Kasumi-1 (cell line): Measurements from ENCODE around the gene RIBC1.
"Not testable (repeated sequence)": the region's sequence is repeated elsewhere in the genome, so short reads cannot be mapped to it uniquely, and the experiment has no call there.

Experiments
- DNase-seq, 2 experiments: peaks; one replicate each; lab custom pipeline; 2025; lab: John Stamatoyannopoulos, UW

Gene RIBC1

DNA sequence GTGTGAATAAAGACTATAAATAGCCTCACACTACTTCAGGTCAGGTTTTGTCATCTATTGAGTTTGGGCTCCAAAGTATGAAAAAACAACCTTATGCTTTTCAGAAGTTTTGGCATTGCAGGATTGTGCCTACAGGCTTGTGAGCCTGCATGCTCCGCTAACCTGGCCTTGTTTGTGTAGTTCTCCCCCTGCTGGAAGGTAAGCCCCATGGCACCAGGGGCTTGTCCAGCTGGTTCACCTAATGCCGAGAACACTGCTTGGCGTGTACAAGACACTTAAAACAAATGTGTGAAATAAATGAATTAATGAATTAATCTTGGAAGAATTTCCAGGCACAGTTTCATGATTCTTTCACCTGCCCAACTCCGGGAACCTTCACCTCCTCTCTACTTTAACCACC, 13.3 kb downstream of the RIBC1 start:
- peak; percentile 49 to 72 for DNase-seq

DNA sequence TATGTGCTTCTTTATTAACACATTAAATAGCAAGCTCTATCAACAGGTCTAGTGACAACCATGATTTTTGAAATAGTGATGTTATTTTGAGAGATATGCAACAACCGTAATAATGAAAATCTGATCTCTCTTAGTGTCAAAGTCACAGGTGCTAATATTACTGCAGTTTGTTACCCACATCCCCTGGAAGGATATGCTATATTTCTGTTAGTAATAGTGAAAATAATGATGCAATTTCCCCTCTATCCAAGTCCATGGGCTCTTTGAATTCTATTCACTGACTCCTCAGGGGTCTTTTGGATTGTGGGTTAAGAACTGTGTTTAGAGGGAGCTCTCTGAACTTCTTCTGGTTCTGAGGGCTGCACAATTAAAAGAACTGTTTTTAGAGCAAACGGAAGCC, 14.5 kb downstream of the RIBC1 start:
- DNase-seq: no peak

DNA sequence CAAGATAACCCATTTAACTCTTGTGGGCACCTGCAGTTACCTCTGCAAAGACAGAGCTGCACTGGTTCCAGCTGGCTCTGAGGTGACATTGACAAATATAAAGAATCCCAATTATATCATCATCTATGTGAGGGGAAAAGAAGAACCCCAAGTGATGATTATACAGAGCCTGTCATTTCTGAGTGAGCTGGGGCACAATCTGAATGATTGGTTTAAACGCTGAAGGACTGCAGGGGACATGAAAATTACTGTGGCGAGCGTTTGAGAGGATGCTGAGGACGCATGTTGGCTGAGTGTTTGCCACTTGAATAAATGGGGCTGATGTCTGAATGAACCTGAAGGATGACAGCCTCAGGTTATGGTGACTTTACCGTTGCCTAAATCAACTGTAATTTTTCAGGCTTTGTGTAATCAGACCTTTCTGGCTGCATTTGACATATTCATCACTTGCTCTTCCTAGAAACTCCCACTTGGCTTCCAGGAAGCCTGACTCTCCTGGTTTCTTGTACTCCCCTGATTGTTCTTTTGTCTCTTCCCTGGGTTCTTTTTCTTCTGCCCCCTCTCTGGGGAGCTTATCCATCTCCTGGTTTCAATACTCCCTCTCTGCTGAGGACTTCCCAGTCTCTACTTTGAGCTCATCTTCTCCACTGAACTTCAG, 15.6 kb downstream of the RIBC1 start:
- DNase-seq: no peak

DNA sequence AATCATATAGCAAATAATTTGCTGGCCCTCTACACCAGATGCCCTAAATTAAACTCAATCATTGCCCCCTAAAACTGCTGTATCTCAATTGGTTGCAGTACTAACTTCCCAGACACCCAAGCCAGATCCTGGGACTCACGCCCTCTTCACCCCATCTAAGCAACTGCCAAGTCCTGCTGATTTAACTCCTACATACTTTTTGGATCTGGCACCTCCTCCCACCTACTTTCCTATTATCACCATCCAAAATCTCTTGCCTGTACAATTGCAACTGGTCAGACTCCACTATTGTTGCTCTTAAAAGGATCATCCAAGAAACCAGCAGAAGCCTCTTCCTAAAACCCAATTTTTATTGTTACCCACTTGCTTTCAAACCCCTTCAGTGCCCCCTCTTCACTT, 16.2 kb downstream of the RIBC1 start:
- DNase-seq: no peak

DNA sequence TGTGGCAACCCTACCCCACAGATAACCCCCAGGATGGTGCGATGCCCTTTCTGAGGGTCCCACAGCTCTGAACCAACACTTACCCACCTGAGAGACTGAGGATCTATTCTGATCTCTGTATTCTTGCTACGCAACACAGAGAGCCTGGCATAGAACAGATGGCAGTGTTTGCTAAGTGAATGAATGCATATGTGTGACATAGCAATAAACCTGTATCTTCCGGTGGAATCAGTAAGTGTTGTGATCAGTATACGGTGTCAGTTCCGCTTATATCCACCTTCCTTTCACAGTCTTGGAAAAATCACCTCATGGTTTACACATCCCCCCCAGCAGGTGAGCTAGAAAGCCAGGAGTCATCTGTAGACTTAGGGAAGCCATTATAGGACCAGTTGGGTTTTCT, 17.4 kb downstream of the RIBC1 start:
- no peak for DNase-seq

DNA sequence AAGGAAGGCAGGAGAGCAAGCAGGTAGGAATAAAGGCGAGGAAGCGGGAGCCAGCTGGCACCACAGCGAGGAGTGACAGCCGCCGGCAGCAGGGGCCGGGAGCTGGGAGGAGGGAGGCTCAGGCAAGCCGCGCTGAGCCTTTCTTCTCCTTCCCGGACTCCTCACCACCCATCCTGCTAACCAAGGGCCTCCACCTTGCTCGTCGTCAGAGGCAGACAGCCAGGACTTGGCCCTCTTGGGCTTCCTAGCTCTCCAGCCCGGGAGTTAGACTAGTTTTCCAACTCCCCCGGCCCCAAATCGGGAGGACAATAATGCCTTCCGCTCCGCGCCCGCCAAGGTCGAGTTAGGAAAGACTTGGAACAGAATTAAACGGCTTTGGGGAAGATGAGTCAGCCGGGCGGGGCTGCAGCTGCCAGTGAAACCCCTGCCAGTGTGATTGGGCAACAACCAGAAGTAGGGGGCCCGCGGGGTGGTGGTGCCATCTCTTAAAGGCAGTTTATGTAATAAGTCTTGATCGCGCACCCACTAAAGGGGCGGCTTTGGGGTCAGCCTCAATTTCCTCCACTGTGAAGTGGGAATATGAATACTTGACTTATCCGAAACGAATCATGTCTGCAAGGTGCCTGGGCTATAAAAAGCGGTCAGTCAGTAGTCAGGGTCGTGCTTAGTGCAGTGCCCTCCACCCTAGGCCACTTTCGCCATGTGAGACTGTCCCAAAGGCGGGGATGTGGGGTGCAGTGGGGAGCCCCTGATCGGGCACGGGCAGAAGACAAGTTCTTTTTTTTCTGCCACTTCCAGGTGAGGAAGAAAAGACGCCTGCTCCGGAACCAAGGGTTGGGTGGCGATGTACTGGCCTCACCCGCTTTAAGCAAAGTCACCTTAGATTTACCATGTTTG, 18.2 kb downstream of the RIBC1 start:
- peak; percentile 47 to 53 for DNase-seq

DNA sequence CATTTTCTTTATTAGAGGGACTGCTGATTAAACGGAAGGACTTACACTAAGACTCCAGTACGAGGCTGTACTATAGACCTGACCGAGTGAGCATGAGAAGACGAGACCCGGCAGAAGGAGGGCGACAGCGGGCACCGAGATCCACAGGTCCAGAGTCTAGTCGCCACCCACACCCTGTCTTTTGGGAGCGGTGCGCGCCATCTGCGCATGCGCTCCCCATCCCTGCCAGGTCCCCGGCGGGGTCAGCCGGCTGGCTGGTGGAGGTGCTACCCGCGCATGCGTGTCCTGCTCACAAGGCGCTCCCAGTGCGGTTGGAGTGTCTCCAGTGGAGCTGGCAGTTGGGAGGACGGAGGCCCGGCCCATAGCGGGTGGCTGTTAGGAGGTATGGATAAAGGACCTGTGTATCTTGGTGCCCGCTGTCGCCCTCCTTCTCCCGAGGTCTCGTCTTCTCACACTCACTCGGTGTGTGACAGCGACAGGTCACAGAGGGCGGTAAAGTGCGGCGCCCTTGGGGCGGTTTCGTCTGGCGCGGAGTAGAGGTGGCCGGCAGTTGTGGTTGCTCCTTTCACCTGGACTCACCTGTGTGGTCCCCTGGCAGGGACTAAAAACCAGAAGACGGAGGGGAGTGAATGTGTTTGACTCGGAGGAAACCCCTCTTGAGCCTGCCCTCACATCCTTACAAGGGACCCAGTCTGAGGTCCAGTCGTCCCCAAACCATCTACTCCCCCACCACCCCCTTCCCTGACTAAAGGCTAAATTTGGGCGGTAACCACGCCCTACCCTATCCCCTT, 19.1 kb downstream of the RIBC1 start:
- DNase-seq: peak; percentile 24 to 38

DNA sequence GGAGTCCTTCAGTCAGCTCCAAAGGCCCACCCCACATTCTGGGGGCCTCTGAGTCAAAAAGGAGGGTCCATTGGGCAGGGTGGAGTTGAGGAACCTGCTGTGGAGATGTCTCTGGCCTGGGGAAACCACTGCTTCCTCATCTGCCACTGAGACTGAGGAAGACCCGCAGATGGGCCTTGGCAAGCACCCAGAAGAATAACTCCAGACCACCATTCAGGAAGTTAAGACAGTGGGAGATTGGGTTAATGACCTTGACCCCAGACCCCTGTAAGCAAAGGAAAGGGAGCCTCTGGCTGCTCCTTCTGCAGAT, 19.6 kb downstream of the RIBC1 start:
- DNase-seq: peak; percentile 41 to 43

DNA sequence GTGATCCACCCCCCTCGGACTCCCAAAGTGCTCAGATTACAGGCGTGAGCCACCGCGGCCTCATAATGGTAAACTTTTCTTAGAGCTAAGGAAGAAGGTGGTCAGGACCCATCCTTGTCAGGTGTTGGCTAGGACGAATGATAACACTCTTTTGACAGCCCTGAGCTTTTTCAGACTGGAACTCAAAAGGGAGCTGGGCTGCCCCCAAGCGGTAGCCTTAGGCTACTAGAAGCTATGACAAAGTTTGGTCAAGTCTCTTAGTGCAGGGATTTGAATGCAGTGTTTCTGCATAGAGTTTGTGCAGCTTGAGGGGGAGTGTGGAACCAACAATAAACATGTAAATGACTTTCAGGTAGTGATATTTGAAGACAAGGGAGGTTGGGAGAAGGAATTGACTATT, 23.3 kb downstream of the RIBC1 start:
- DNase-seq: peak; percentile 36 to 49

DNA sequence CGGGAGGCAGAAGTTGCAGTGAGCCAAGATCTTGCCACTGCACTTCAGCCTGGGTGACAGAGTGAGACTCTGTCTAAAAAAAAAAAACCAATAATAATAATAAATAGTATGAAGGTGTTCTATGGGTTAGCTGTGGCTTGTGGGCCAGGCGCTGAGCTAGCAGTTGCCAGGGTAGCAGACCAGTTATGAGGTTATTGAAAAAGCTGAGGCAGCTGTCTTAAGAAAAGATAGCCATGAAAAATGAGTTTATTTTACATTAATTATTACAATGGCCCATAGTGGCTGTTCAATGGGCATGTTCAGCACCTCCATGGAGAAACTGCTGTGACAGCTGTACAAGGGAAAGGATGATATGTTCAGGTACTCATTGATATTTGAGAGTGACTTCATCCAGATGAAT, 24.8 kb downstream of the RIBC1 start:
- DNase-seq: no peak

DNA sequence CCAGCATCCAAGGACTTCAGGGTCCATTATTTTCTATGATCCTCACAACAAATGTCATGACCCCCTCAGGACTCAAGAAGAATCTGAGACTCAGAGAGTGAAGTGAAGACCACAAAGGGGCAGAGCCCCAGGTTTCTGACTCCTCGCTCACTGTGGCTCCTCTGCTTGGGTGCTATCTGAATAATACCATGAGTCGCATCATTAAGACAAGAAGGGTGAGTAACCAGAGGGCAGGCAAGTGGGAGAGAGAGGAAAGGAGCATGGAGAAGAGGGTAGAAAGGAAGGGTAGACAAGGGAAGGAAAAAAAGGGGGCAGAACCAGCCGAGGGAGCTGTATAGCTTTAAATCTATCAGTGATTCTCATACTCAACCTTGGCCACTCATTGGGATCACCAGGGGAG, 27.0 kb downstream of the RIBC1 start:
- no peak for DNase-seq

DNA sequence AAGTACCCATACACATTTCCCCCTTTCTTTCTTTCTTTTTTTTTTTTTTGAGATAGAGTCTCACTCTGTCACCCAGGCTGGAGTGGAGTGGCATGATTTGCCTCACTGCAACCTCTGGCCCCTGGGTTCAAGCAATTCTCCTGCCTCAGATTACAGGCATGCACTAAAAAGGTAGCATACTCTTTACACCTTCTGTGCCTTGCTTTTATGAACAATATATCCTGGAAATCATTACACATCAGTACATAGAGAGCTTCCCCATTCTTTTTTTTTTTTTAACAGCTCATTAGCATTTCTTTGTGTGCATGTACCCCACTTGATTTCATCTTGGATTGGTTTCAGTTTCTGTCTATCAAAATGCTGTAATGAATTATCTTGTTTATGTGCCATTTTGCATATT, 30.1 kb downstream of the RIBC1 start:
- no peak for DNase-seq

DNA sequence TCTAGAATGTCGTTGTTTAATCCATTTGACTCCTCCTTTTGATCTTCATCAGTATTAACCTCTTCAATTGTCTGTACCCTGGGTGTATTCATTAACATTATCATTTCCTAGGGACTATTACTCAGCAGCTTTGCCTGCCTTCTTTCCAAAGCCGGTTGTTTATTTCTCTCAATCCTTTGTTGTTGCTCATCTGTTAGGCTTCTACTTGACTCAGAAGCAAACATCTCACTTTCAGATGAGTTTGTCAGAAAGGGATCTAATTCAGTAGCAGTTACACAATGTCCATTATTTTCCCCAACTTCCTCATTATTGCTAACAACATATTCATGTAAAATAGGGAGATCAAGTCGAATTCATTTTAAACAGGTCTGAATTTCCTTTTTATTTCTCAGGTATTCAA, 33.6 kb downstream of the RIBC1 start:
- no peak for DNase-seq

DNA sequence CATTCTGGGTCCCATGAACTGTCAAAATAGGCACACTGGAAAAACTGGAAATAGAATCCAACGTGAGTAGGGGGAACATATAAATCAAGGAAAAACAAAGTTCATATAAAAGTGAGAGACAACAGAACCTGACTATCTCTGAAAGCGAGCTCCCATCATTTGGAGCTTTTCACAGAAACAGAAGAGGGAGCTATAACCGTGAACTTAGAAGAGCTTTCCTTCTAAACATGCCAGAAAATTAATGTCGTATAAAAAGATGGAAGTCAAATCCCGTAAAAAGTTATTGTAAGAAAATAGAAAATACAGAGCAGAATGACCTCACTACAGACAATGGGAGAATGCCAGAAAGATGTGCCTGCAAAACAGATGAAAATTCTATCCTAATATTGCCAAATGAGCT, 35.4 kb downstream of the RIBC1 start:
- peak; percentile 2 to 27 for DNase-seq

DNA sequence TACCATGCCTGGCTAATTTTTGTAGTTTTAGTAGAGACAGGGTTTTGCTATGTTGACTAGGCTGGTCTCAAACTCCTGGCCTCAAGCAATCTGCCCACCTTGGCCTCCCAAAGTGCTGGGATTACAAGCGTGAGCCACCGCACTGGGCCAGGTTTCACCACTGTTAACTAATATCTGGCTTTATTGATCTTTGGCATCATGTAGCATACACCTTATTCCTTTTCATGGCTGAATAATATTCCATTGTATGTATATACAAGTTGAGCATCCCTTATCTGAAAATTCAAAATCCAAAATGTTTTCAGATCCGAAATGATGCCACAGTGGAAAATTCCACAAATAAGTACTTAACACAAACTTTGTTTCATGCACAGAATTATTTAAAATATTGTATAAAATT, 46.0 kb downstream of the RIBC1 start:
- DNase-seq: not testable (repeated sequence)

DNA sequence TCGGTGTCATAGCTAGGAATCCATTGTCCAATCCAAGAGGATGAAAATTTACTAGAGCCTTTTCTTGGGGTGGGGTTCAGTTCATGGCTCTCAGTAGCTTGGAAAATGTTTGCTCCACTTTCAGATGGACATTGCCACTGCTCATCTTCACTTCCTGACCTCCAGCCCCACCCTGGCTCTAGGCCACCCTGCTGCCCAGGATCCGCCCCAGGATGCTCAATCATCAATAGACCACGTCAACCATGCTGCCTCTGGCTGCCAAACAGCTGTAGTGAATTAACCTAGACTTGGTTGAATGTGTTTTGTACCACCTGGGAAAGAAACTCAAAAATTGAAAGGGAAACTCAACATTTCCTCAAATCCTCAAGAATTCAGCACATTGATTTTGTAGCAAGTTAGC, 48.7 kb downstream of the RIBC1 start:
- DNase-seq: no peak

DNA sequence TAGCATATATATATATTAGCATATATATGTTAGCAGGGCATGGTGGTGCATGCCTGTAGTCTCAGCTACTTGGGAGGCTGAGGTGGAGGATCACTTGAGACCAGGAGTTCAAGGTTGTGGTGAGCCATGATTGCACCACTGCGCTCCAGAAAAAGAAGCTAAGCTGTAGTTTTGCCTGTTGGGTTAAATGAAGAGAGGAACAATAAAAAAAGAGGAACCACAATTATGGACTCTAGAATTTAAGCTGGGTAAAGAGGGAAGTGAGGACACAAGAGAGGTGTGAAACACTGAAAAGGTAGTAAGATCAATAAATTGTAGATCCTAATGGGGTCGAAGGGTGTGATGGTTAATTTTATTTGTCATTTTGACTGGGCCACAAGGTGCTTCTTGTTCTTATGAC, 52.0 kb downstream of the RIBC1 start:
- DNase-seq: peak; percentile 72 to 87

DNA sequence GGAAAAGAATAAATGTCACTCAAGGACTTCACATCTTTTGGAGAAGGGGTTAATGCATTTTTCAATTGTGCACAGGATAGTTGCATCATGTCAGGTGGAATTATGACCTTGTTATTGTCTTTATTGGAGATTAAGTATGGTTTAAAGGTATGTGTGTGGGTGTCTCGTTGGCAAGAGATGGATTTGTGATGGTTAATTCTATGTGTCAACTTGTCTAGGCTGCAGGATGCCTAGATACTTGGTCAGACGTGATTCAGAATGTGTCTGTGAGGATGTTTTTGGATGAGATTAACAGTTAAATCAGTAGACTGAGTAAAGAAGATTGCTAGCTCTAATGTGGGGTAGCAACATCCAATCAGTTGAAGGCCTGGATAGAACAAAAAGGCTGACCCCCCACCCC, 53.7 kb downstream of the RIBC1 start:
- DNase-seq: no peak

DNA sequence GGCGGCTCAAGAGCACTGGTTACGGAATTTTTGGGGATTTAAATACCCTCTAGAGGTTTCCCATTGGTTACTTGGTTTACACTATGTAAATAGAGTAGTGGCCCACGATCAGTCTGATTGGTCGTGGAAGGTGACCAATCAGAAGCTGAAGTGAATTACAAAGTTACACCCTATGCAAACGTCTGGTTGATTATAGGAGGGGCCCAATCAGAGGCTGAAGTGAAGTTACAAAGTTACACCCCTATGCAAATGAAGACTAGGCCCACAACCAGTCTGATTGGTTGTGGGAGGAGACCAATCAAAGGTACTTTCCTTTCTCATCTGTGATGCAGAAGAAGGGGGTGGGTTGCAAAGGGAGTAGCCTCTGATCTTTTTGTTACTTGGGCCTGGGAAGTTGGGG, 56.6 kb downstream of the RIBC1 start:
- no peak for DNase-seq
